ENCODE data around the gene HDAC3.

The HDAC3 gene

DNA sequence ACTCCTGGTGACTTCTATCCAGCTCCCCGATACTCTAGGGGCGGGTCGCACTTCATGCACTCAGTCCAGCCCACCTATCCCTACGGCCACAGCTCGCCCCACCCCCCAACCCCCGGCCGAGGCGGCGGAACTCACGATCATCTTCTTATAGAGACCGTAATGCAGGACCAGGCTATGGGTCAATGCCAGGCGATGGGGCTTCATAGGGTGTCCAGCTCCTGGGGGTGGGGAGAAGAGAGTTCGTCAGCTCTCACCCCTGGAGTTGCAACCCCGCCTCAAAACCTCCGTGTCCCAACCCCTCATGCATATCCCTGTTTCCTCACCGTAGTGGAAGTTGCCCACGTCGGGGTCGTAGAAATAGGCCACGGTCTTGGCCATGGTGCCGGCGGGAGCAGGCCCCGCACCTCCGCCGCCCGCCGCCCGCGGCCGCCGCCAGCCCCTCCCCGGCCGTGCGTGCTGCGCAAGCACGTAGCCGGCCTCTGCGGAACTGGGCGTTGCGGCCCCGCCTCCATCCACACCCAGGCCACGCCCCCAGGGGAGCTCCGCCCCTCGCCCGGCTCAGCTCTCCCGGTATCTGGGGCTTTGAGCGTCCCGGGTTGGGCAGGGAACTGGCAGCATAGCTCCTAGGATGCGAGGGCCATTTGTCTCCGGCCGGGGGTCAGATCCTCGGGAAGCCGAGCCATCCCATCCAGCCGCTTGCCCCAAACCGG is at the start of gene HDAC3, which contains the start of gene RELL2:
Gene HDAC3 (minus strand): TSS at position 437 of the 710 bp plus-strand sequence. CDS start 59 bp downstream, at position 378.
Gene RELL2 (plus strand): TSS at position 585 of the 710 bp plus-strand sequence. CDS start 1,229 bp downstream, outside the sequence.
- peak; percentile 3 for DNase-seq

DNA sequence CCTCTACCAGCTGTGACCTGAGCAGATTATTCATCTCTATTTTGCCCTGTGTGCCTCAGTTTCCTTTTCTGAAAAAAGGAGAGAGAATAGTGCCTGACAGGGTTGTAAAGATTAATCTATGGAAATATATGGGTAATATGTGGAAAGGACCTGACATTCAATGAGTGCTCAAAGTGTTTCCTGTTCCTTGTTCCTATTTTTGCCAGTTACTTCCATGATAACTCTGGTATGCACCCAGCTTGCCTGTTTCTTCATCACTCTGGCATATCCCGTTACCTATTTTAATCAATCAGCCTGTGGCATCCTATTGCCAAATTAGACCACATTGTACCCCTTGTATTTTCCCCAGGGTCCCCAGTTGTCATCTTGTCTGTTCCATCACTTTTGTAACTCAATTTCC is 48.9 kb upstream of the HDAC3 start:
- no peak for DNase-seq

GRCh38 chr5:141683596-141684141 is 47.0 kb upstream of the HDAC3 start:
- no peak for DNase-seq

DNA sequence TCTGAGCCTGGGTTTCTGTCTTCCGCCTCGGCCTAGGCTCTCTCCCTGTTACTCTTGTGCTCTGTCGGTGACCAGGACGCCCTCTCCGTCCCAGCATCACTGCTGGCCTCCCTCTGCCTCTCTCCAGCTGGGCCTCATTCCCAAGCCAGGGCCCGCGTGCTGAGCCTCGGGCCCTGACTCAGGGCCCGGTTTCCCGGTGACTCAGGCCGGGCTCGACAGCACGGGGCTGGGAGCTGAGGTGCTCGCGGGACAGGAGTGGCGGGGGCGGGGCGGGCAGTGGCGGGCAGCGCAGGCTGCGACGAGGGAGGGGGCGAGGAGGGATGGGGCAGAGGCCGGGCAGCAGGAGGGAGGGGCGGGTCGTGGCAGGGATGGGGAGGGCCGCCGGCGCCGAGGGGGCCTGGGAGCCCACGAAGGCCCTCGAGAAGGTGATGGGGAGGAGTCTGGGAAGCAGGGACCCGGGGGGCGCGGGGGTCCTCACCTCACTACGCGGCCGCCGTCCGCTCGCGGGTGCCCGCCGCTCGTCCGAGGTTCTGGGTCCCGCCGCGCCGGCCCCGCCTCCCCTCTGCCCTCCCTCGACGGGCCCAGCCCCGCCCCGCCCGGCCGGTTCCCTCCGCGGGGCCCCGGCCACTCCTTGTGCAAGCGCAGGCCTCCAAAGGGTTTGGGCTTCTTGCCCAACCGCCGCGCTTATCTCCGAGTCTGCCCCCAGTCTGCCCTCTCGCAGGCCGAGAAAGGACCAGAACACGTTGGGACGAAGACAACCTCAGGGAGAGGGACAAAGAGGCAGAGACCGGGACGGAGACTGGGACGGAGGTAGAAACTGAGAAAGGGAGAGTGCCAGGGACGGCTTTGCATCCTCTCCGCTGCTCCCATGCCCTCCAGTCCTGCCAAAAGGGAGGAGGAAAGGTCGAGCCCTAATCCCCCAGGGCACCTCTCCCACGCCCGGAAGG is 45.3 kb upstream of the HDAC3 start, which contains the start of gene ARAP3:
Gene ARAP3 (minus strand): TSS at position 536 of the 947 bp plus-strand sequence. CDS start 1,744 bp downstream, outside the sequence.
- no peak for DNase-seq

DNA sequence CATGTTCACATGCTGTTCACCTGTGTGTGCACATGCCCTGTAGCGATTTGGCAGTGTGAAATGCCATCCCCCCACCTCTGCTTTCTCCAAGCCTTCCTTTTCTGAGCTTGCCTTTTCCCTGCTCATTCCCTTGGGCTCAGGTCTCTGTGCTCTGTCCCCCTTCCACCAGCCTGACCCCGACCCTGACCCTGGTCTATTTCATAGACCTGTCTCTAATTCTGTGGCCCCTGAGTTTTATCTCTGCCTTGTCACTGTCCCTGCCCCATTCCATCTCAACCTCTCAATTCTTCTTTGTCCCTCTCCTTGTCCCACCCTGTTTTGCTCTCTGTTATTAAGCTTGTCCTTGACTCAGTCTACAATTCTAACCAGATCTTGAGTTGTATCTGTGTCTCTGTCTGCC is 44.6 kb upstream of the HDAC3 start:
- no peak for DNase-seq

GRCh38 chr5:141680751-141681201 is 44.1 kb upstream of the HDAC3 start:
- DNase-seq: no peak

DNA sequence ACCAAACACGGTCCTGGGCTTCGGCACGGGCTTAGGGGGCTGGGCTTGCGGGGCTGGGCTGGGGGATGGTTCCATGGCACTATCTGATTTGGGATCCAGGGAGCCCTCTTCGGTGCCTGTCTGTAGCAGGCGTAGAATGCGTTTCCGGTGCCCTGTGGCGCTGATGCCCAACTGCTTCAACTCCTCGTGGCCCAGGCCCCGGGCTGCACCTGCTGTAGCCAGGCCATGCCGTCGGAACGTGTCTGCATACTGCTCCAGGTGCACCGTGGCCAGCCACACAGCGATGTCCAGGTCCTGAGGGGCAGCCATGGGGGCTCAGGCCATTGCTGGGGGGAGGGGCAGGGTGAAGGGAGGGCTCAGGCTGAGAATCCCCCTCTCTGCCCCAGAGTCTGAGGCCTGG is 43.5 kb upstream of the HDAC3 start:
- DNase-seq: no peak

DNA sequence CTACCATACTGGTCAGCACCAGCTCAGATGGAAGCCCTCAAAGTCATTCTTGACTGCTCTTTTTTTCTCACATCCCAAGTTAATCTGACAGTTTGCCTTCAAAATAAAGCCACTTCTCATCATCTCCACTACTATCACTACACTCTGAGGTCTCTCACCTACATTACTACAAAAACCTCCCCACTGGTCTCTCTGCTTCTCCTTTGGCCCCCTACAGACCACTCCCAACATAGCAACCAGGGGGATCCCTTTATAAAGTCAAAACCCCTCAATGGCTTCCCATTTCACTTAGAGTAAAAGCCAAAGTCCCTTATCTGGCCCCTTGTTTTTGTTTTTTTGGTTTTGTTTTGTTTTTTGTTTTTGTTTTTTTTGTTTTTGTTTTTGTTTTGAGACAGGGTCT is 40.8 kb upstream of the HDAC3 start:
- no peak for DNase-seq

DNA sequence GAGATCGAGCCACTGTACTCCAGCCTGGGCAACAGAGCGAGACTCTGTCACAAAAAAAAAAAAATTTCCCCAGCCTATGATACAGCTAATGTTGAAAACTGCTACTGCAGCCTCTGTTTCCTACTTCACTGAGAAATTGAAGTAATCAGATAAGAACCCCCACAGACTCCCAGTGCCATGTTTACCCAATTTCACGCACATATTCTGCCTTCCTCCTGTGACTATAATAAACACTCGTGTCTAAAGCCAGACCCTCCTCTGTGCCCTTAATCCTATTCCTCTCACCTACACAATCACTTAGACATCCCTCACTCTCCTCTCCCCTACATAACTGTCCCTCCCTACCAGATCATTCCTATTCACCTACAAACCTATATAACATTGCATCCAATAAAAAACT is 39.0 kb upstream of the HDAC3 start:
- DNase-seq: no peak

GRCh38 chr5:141674747-141675146 is 38.1 kb upstream of the HDAC3 start:
- DNase-seq: no peak

DNA sequence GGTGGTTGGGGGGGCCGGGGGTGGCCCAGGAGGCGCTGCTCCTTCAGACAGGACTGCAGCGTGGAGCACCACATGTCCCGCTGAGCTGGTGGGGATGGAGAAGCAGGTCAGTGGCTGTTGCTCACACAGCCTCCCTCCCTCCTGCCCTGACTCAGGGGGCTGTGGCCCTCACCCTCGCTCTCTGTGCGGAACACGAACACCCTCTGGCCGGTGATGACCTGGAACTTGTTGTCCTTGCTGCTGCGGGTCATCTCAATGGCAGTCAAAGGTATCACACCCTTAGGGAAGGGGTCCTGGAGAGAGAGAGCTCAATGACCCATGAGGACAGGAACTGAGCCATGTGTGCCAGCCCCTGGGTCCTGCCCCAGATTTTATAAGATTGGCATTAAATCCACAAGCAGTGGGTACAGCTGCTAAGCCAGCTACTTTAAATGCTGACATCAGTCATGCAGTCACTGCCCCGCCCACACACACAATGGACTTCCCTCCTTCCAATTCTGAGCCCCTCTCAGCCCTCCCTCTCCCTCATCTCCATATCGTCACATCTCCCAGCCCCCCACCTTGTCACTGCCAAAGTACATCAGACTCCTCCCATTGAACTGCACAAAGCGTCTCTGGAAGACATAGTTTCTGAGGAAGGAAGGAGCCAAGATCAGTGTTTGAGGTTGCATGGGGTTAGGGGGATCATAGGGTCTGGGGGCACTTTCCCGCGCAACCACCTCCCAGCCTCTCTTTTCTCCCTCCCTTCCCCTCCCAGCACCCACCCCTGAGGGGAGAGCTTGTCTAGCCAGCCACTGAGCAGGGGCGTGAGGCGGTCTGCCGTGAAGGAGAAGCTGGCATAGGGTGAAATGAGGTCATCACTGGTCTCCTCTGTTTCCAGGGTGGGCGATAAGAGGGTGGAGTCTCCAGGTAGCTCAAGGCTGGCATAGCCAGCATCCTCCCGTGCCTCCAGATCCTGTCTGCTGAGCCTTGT is 36.5 kb upstream of the HDAC3 start:
- DNase-seq: no peak

- no peak for DNase-seq
Measured at GRCh38 chr5:141672071-141672840, 35.6 kb upstream of the HDAC3 start.

DNA sequence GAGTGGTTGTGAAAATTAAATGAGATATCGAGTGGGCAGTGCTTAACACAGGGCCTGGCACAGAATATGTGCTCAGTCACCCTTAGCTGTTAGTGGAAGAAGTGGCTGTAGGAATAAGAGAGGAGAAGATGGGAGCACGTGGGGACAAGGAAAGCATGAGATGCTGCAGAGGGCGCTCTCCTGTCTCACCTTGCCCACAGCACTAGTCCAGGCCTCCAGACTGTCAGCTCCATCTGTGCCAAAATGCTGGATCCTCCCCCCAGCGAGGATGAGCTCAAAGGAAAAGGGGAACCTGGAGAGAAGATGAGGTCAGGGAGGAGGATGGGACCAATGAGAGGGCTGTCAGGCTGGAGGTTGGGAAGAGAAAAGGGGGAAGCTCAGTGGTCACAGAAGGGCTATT is 32.9 kb upstream of the HDAC3 start:
- DNase-seq: no peak

DNA sequence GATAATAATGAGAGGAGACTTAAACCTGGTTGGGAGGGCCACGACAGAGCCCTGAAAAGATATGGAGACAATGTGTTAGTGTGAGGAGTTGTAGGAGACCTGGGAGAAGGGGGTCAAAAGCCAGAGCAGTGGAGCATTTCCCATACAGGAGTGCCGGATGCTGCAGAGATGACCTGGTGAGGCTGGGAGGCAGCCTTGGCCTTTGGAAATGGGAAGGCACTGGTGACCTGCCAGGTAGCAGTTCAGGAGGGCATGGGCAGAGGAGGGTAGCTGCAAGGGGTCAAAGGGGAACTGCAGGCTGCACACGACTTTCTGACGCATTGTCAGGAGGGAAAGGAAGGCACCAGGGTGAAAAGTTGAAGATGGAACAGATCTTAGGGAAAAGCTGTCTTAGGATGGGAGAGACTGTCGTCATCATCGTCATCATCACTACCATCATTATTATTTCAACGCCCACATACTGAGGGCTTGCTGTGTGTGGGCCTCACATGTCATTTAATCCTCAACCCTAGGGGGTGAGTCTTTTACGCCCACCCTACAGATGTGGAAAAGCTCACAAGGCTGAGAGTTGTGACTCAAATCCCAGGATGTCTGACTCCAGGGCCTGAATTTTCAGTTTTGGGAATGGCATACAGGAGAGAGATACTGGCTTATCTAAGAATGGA is 32.1 kb upstream of the HDAC3 start:
- DNase-seq: no peak

- no peak for DNase-seq
Measured at GRCh38 chr5:141665995-141666940, 29.6 kb upstream of the HDAC3 start.

DNA sequence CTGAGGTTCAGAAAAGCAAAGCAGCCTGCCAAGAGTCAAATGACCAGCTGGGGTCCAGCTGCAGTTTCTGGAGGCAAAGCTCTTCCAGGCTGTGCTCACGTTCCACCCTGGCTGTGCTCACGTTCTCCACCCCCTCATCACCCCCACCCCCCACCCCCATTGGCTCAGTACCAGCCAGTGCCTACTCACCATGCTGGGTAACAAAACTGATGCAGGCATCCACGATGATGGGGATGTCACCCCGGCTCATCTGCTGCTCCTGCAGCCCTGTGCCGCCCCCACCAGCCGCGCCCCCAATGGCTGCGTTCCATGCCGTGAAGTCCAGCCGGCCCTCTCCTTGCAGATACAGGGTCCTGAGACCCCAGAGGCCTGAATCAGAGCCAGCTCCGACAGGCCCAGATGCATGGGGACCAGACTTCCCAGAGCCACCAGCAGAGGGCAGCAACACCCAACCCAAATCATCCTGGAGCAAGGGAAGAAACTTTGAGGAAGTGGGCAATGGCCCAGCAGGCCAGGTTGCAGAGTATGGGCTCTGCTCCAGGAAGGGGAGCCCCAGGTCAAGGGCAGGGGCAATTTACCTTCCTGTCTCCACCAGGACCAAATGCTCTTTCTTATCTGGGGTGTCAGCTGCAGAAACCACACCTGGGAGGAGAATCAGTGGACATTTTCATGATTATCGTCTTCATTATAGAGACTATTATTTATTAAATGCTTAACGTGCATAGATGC is 28.2 kb upstream of the HDAC3 start:
- DNase-seq: no peak

GRCh38 chr5:141663506-141663905 is 26.9 kb upstream of the HDAC3 start:
- DNase-seq: no peak

GRCh38 chr5:141662028-141662427 is 25.4 kb upstream of the HDAC3 start:
- no peak for DNase-seq

All from NCI-H1417 treated with DMSO at 0.1 percent for 48 hours (cell line).